Calu3 (cell line): ENCODE measurements around the gene RAB23. TPM values are rescaled to one million over a fixed set of nuclear protein-coding genes. Genes with fewer than 3 reads are reported as not detected.

Experiments used
- BruUV-seq: library from RNA; stranded (reverse); fragments of 400-500 nt; replicated peaks from 2 replicates; lab custom pipeline; 2021; lab: Mats Ljungman, UMichigan
- CTCF ChIA-PET: fragments of 300-600 bp; sonication (Branson Sonifier 250); formaldehyde crosslinking; loops from one replicate; lab custom pipeline; 2022; ENCODE audit warnings: antibody characterized with exemption; lab: Charles Lee
- DNase-seq: peaks from one replicate; pipeline ENCODE4 v3.0.0; 2022
- H3K27ac Mint-ChIP-seq: one replicate; pipeline ENCODE4 v1.8.0; 2022; ENCODE audit warnings: mixed read lengths; ENCODE audit not compliant: unreplicated experiment
- H3K27me3 Mint-ChIP-seq: one replicate; pipeline ENCODE4 v1.8.0; 2022; ENCODE audit warnings: mixed read lengths; ENCODE audit not compliant: unreplicated experiment
- H3K36me3 Mint-ChIP-seq: one replicate; pipeline ENCODE4 v1.8.0; 2022; ENCODE audit warnings: mild to moderate bottlenecking, moderate library complexity, mixed read lengths; ENCODE audit not compliant: insufficient read depth, unreplicated experiment
- H3K4me1 Mint-ChIP-seq: one replicate; pipeline ENCODE4 v1.8.0; 2022; ENCODE audit warnings: mild to moderate bottlenecking, low read depth, mixed read lengths; ENCODE audit not compliant: unreplicated experiment
- H3K4me3 Mint-ChIP-seq: one replicate; pipeline ENCODE4 v1.8.0; 2022; ENCODE audit warnings: mild to moderate bottlenecking, low read depth, moderate library complexity, mixed read lengths; ENCODE audit not compliant: unreplicated experiment
- H3K9me3 Mint-ChIP-seq: one replicate; pipeline ENCODE4 v1.8.0; 2022; ENCODE audit warnings: low read depth, mixed read lengths; ENCODE audit not compliant: unreplicated experiment
- CTCF ChIP-seq: fragments of 200-600 bp; IDR thresholded peaks from one replicate; pipeline ENCODE4 v1.8.0; 2022; ENCODE audit warnings: antibody characterized with exemption; ENCODE audit not compliant: unreplicated experiment
- intact Hi-C: fragments of 100-400 bp; cut with micrococcal nuclease; formaldehyde crosslinking; loops from one replicate; pipeline ENCODE4 v1.10.0; 2022; ENCODE audit not compliant: unreplicated experiment
- total RNA-seq: library from RNA; stranded (reverse); gene quantifications from 2 replicates; pipeline ENCODE4 v1.2.3, GENCODE V29; 2022

RAB23 gene
- total RNA-seq, 1 experiment from 2014 or later, result 10.9 TPM

GRCh38 chr6:57142178-57142525 is 80.0 kb downstream of the RAB23 start:
- DNase-seq, result no peak
- Mint-ChIP-seq H3K4me3 (no peak overlapping the region), H3K36me3 (no peaks in the 10 kb centered on the region), H3K27ac (no peak overlapping the region), H3K27me3 (no peaks in the 10 kb centered on the region), H3K4me1 (no peaks in the 10 kb centered on the region), H3K9me3 (no peaks in the 10 kb centered on the region)
- no peak for TF ChIP-seq CTCF
- intact Hi-C loops, result no loop called here
- CTCF ChIA-PET, result no interaction called here
- BruUV-seq, result no TSS peak

GRCh38 chr6:57141451-57142177 is 80.5 kb downstream of the RAB23 start:
- DNase-seq, result no peak
- Mint-ChIP-seq H3K27me3 (no peaks in the 10 kb centered on the region), H3K9me3 (no peaks in the 10 kb centered on the region), H3K4me3 (no peak overlapping the region), H3K36me3 (no peaks in the 10 kb centered on the region), H3K27ac (no peak overlapping the region), H3K4me1 (no peaks in the 10 kb centered on the region)
- no peak for TF ChIP-seq CTCF
- intact Hi-C loops, result no loop called here
- CTCF ChIA-PET, result no interaction called here
- no TSS peak for BruUV-seq

GRCh38 chr6:57138026-57138425 is 84.1 kb downstream of the RAB23 start:
- no peak for DNase-seq
- intact Hi-C loops, result no loop called here
- no peaks in the 10 kb centered on the region for H3K4me1 Mint-ChIP-seq
- no peaks in the 10 kb centered on the region for H3K9me3 Mint-ChIP-seq
- H3K27me3 Mint-ChIP-seq, result no peaks in the 10 kb centered on the region
- no peaks in the 10 kb centered on the region for H3K36me3 Mint-ChIP-seq
- H3K27ac Mint-ChIP-seq, result no peak overlapping the region
- CTCF ChIA-PET, result no interaction called here
- no TSS peak for BruUV-seq
- no peak for TF ChIP-seq CTCF
- H3K4me3 Mint-ChIP-seq, result no peak overlapping the region

GRCh38 chr6:57137350-57137749 is 84.8 kb downstream of the RAB23 start:
- Mint-ChIP-seq H3K4me3 (no peak overlapping the region), H3K9me3 (no peaks in the 10 kb centered on the region), H3K27me3 (no peaks in the 10 kb centered on the region), H3K36me3 (no peaks in the 10 kb centered on the region), H3K27ac (no peak overlapping the region), H3K4me1 (no peaks in the 10 kb centered on the region)
- no peak for DNase-seq
- no TSS peak for BruUV-seq
- intact Hi-C loops, result no loop called here
- CTCF ChIA-PET, result no interaction called here
- TF ChIP-seq CTCF, result no peak

Other genes with a start within 250 kb of the RAB23 start
- 11.2 and 12.6 TPM in 2 replicates for gene KIAA1586, start 175.6 kb downstream of the RAB23 start, total RNA-seq
- gene ZNF451, start 132.1 kb downstream of the RAB23 start, total RNA-seq, result 61.7 and 68.7 TPM in 2 replicates
- gene BAG2, start 50.0 kb downstream of the RAB23 start, total RNA-seq, result 9.6 and 12.1 TPM in 2 replicates
- gene PRIM2, start 95.3 kb upstream of the RAB23 start, total RNA-seq, result 31.8 and 32.3 TPM in 2 replicates